SKM-1 treated with dmso at 0.1 percent for 144 hours (cell line): ENCODE results near the gene COG3.
"Not testable (repeated sequence)": the region's sequence is repeated elsewhere in the genome, so short reads cannot be mapped to it uniquely, and the experiment has no call there.

Experiments
- DNase-seq: peaks from one replicate; lab custom pipeline; 2025; ENCODE audit not compliant: unreplicated experiment; lab: John Stamatoyannopoulos, UW

Gene COG3

GRCh38 chr13:45464687-45465453 lies at the start of gene COG3:
Gene COG3 (plus strand): TSS chr13:45464939. CDS start chr13:45465037, 98 bp downstream.
- peak; percentile 98 for DNase-seq

GRCh38 chr13:45415112-45415511 lies 49.6 kb upstream of the COG3 start:
- no peak for DNase-seq

- no peak for DNase-seq
Measured at GRCh38 chr13:45416516-45417128, 48.1 kb upstream of the COG3 start.

- DNase-seq: peak; percentile 68
Measured at GRCh38 chr13:45417790-45418534, 46.8 kb upstream of the COG3 start, which contains the start of gene SLC25A30. Gene SLC25A30 (minus strand): TSS chr13:45418373. CDS start chr13:45411425, 6,948 bp downstream.

- not testable (repeated sequence) for DNase-seq
Measured at GRCh38 chr13:45419389-45419788, 45.4 kb upstream of the COG3 start.

- no peak for DNase-seq
Measured at GRCh38 chr13:45419945-45420344, 44.8 kb upstream of the COG3 start.

- DNase-seq: no peak
Measured at GRCh38 chr13:45422731-45423292, 41.9 kb upstream of the COG3 start.

- not testable (repeated sequence) for DNase-seq
Measured at GRCh38 chr13:45426056-45426841, 38.5 kb upstream of the COG3 start.

GRCh38 chr13:45432737-45433380 lies 31.9 kb upstream of the COG3 start:
- no peak for DNase-seq

- DNase-seq: no peak
Measured at GRCh38 chr13:45433381-45433790, 31.4 kb upstream of the COG3 start.

GRCh38 chr13:45434556-45435371 lies 30.0 kb upstream of the COG3 start:
- DNase-seq: no peak

GRCh38 chr13:45436332-45436731 lies 28.4 kb upstream of the COG3 start:
- no peak for DNase-seq

GRCh38 chr13:45436953-45437352 lies 27.8 kb upstream of the COG3 start:
- DNase-seq: no peak

GRCh38 chr13:45437947-45438346 lies 26.8 kb upstream of the COG3 start:
- DNase-seq: no peak

- DNase-seq: no peak
Measured at GRCh38 chr13:45439008-45439407, 25.7 kb upstream of the COG3 start.

GRCh38 chr13:45439781-45440462 lies 24.8 kb upstream of the COG3 start:
- no peak for DNase-seq

GRCh38 chr13:45441633-45442032 lies 23.1 kb upstream of the COG3 start:
- no peak for DNase-seq

GRCh38 chr13:45445053-45445452 lies 19.7 kb upstream of the COG3 start:
- no peak for DNase-seq

- no peak for DNase-seq
Measured at GRCh38 chr13:45446181-45446580, 18.6 kb upstream of the COG3 start.
